Liver (tissue), 9 donors: ENCODE results near the gene C22orf23. TPM values are rescaled to one million over a fixed set of nuclear protein-coding genes. Genes with fewer than 3 reads are reported as not detected.

ENCODE experiments used
- DNase-seq: peaks from one replicate; pipeline ENCODE4 v3.0.0-alpha.2; 2017; ENCODE audit warnings: low spot score
- H3K27ac ChIP-seq, 2 donors: one replicate each; pipeline ENCODE4 v1.7.0; 2013; ENCODE audit warnings: inconsistent platforms in 2 of 2, low read length in 2 of 2, control low read depth in 1 of 2, low read depth in 1 of 2, mild to moderate bottlenecking in 1 of 2
- H3K27me3 ChIP-seq, 4 donors: one replicate each; pipeline versions ENCODE4 v1.6.1 to v1.7.0; 2013; ENCODE audit warnings: low read length in 3 of 4, inconsistent platforms in 1 of 4, mild to moderate bottlenecking in 1 of 4, moderate library complexity in 1 of 4; ENCODE audit not compliant: control insufficient read depth in 4 of 4, insufficient read depth in 4 of 4
- H3K36me3 ChIP-seq, 4 donors: one replicate each; pipeline versions ENCODE4 v1.6.1 to v1.7.0; 2013; ENCODE audit warnings: low read length in 3 of 4, mild to moderate bottlenecking in 3 of 4, low read depth in 1 of 4, moderate library complexity in 1 of 4; ENCODE audit not compliant: control insufficient read depth in 4 of 4, insufficient read depth in 3 of 4
- H3K4me1 ChIP-seq, 4 donors: one replicate each; pipeline versions ENCODE4 v1.6.1 to v1.7.0; 2013; ENCODE audit warnings: low read length in 3 of 4, mild to moderate bottlenecking in 3 of 4, moderate library complexity in 1 of 4; ENCODE audit not compliant: control insufficient read depth in 4 of 4, insufficient read depth in 4 of 4
- H3K4me3 ChIP-seq, 3 donors: one replicate each; pipeline versions ENCODE4 v1.6.1 to v1.7.0; 2013; ENCODE audit warnings: low read length in 3 of 3, control low read depth in 1 of 3, low read depth in 1 of 3, mild to moderate bottlenecking in 1 of 3
- H3K9ac ChIP-seq, 2 donors: one replicate each; pipeline ENCODE4 v1.7.0; 2013; ENCODE audit warnings: low read length in 2 of 2, mild to moderate bottlenecking in 2 of 2, moderate library complexity in 2 of 2, control low read depth in 1 of 2, low read depth in 1 of 2
- H3K9me3 ChIP-seq, 4 donors: one replicate each; pipeline versions ENCODE4 v1.6.1 to v1.7.0; 2013; ENCODE audit warnings: low read length in 3 of 4; ENCODE audit not compliant: control insufficient read depth in 4 of 4
- EGR1 ChIP-seq, 2 donors: IDR thresholded peaks; 2 replicates each; pipeline ENCODE4 v1.6.1; 2016 to 2018; ENCODE audit warnings: antibody characterized with exemption in 2 of 2, low read depth in 2 of 2
- FOXA1 ChIP-seq: IDR thresholded peaks from 2 replicates; pipeline ENCODE4 v1.6.1; 2016; ENCODE audit warnings: antibody characterized with exemption
- FOXA2 ChIP-seq: IDR thresholded peaks from 2 replicates; pipeline ENCODE4 v1.6.1; 2016; ENCODE audit warnings: antibody characterized with exemption
- GABPA ChIP-seq, 2 donors: IDR thresholded peaks in 1 of 2; conservative IDR thresholded peaks in 1 of 2; 2 replicates each; pipeline ENCODE4 v1.6.1; 2016; ENCODE audit warnings: antibody characterized with exemption in 2 of 2, mild to moderate bottlenecking in 1 of 2, moderate library complexity in 1 of 2
- HNF4A ChIP-seq, 2 donors: conservative IDR thresholded peaks; 2 replicates each; pipeline ENCODE4 v1.6.1; 2016; ENCODE audit warnings: antibody characterized with exemption in 2 of 2, mild to moderate bottlenecking in 2 of 2
- HNF4G ChIP-seq: IDR thresholded peaks from 2 replicates; pipeline ENCODE4 v1.6.1; 2016; ENCODE audit warnings: antibody characterized with exemption
- JUND ChIP-seq, 2 donors: IDR thresholded peaks; 2 replicates each; pipeline ENCODE4 v1.6.1; 2016; ENCODE audit warnings: antibody characterized with exemption in 2 of 2
- MAX ChIP-seq: IDR thresholded peaks from 2 replicates; pipeline ENCODE4 v1.6.1; 2016; ENCODE audit warnings: antibody characterized with exemption
- NR2F2 ChIP-seq: IDR thresholded peaks from 2 replicates; pipeline ENCODE4 v1.6.1; 2016; ENCODE audit warnings: antibody characterized with exemption
- RAD21 ChIP-seq, 2 donors: IDR thresholded peaks; 2 replicates each; pipeline ENCODE4 v1.6.1; 2016; ENCODE audit warnings: antibody characterized with exemption in 2 of 2, mild to moderate bottlenecking in 2 of 2
- RXRA ChIP-seq, 2 donors: IDR thresholded peaks; 2 replicates each; pipeline ENCODE4 v1.6.1; 2017 to 2018; ENCODE audit warnings: antibody characterized with exemption in 2 of 2, mild to moderate bottlenecking in 1 of 2
- SP1 ChIP-seq: IDR thresholded peaks from 2 replicates; pipeline ENCODE4 v1.6.1; 2018; ENCODE audit warnings: antibody characterized with exemption, mild to moderate bottlenecking
- TAF1 ChIP-seq: conservative IDR thresholded peaks from 2 replicates; pipeline ENCODE4 v1.6.1; 2016; ENCODE audit warnings: antibody characterized with exemption, mild to moderate bottlenecking
- YY1 ChIP-seq: IDR thresholded peaks from 2 replicates; pipeline ENCODE4 v1.6.1; 2016; ENCODE audit warnings: antibody characterized with exemption, mild to moderate bottlenecking
- ZBTB33 ChIP-seq: IDR thresholded peaks from 2 replicates; pipeline ENCODE4 v1.6.1; 2016; ENCODE audit warnings: antibody characterized with exemption
- WGBS: extraction: QIAGEN DNeasy Blood & Tissue Kit; methylation state at CpG from one replicate; pipeline ENCODE4 v1.1.7; 2013; 5-methylcytosine and 5-hydroxymethylcytosine counted together
- polyA plus RNA-seq, 2 donors: library from polyadenylated mRNA; stranded (reverse) in 1 of 2; unstranded in 1 of 2; fragments of 200-250 nt in 1 of 2; fragments of >200 nt in 1 of 2; fragmentation: Nextera tagmentation in 1 of 2; extraction: Ambion mirVana in 1 of 2; gene quantifications; one replicate each; pipeline versions ENCODE4 v1.2.1 to v1.2.3, GENCODE V29; 2013 to 2015
- total RNA-seq, 2 donors: library from RNA; depleted of rRNA; stranded (reverse); fragments of >200 nt; gene quantifications; one replicate each; pipeline ENCODE4 v1.2.3, GENCODE V29; 2014
- TF ChIP-seq, protein P1 (sequence below): IDR thresholded peaks from 2 replicates; pipeline ENCODE4 v1.6.1; 2016; ENCODE audit warnings: antibody characterized with exemption
- TF ChIP-seq, protein P2 (sequence below): fragments of 150-350 bp; IDR thresholded peaks from 2 replicates; pipeline ENCODE4 v1.5.1; 2017; ENCODE audit warnings: improper control_type of control experiment, low read depth, low read length; ENCODE audit not compliant: missing input control
- TF ChIP-seq, protein P3 (sequence below): IDR thresholded peaks from 2 replicates; pipeline ENCODE4 v1.6.1; 2016; ENCODE audit warnings: antibody characterized with exemption, mild to moderate bottlenecking
- donor health status: healthy.
- donor health status: healthy.
- donor health status: healthy.
- donor health status: healthy.
- donor health status: healthy.

C22orf23 gene
- total and polyA plus RNA-seq, 4 donors: 0.02 TPM; not detected in 3

- peak; percentile 31 for DNase-seq
- no peaks in the 10 kb centered on the region for H3K9me3 ChIP-seq
- WGBS: 94% methylated on average over 15 of the region's 15 CpGs
- no peak overlapping the region for H3K9ac ChIP-seq
- TF ChIP-seq GABPA (IDR thresholded peaks at IDR 0.05 in 1 of 2, conservative IDR thresholded peaks at IDR 0.05 in 1 of 2) (no peak), SP1 (no peak), NR2F2 (no peak), RXRA (IDR thresholded peaks at IDR 0.05) (no peak), ZBTB33 (no peak), TAF1 (no peak), FOXA2 (no peak), EGR1 (IDR thresholded peaks at IDR 0.05; ENCODE audit: low read depth in 2 of 2) (no peak), RAD21 (IDR thresholded peaks at IDR 0.05) (no peak), HNF4G (no peak), MAX (no peak), FOXA1 (no peak), HNF4A (conservative IDR thresholded peaks at IDR 0.05) (no peak), JUND (IDR thresholded peaks at IDR 0.05) (no peak)
- TF ChIP-seq, protein P1, sequence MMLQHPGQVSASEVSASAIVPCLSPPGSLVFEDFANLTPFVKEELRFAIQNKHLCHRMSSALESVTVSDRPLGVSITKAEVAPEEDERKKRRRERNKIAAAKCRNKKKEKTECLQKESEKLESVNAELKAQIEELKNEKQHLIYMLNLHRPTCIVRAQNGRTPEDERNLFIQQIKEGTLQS: no peak
- TF ChIP-seq, protein P2, sequence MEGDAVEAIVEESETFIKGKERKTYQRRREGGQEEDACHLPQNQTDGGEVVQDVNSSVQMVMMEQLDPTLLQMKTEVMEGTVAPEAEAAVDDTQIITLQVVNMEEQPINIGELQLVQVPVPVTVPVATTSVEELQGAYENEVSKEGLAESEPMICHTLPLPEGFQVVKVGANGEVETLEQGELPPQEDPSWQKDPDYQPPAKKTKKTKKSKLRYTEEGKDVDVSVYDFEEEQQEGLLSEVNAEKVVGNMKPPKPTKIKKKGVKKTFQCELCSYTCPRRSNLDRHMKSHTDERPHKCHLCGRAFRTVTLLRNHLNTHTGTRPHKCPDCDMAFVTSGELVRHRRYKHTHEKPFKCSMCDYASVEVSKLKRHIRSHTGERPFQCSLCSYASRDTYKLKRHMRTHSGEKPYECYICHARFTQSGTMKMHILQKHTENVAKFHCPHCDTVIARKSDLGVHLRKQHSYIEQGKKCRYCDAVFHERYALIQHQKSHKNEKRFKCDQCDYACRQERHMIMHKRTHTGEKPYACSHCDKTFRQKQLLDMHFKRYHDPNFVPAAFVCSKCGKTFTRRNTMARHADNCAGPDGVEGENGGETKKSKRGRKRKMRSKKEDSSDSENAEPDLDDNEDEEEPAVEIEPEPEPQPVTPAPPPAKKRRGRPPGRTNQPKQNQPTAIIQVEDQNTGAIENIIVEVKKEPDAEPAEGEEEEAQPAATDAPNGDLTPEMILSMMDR: no peak
- TF ChIP-seq, protein P3, sequence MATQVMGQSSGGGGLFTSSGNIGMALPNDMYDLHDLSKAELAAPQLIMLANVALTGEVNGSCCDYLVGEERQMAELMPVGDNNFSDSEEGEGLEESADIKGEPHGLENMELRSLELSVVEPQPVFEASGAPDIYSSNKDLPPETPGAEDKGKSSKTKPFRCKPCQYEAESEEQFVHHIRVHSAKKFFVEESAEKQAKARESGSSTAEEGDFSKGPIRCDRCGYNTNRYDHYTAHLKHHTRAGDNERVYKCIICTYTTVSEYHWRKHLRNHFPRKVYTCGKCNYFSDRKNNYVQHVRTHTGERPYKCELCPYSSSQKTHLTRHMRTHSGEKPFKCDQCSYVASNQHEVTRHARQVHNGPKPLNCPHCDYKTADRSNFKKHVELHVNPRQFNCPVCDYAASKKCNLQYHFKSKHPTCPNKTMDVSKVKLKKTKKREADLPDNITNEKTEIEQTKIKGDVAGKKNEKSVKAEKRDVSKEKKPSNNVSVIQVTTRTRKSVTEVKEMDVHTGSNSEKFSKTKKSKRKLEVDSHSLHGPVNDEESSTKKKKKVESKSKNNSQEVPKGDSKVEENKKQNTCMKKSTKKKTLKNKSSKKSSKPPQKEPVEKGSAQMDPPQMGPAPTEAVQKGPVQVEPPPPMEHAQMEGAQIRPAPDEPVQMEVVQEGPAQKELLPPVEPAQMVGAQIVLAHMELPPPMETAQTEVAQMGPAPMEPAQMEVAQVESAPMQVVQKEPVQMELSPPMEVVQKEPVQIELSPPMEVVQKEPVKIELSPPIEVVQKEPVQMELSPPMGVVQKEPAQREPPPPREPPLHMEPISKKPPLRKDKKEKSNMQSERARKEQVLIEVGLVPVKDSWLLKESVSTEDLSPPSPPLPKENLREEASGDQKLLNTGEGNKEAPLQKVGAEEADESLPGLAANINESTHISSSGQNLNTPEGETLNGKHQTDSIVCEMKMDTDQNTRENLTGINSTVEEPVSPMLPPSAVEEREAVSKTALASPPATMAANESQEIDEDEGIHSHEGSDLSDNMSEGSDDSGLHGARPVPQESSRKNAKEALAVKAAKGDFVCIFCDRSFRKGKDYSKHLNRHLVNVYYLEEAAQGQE: no peak
- no peak overlapping the region for H3K27ac ChIP-seq
- H3K27me3 ChIP-seq: no peaks in the 10 kb centered on the region
- peaks cover 5 to 32% (median 14%) of the 10 kb centered on the region in 4 donors for H3K36me3 ChIP-seq
- H3K4me3 ChIP-seq: no peak overlapping the region
- peaks cover 0 to 1% (median 0%) of the 10 kb centered on the region in 4 donors for H3K4me1 ChIP-seq
Observed at GRCh38 chr22:37925767-37926166, 27.6 kb downstream of the C22orf23 start.

GRCh38 chr22:37925330-37925729 is 28.1 kb downstream of the C22orf23 start:
- WGBS: 82% methylated on average over 3 of the region's 3 CpGs
- no peak for TF ChIP-seq YY1
- no peak for TF ChIP-seq TAF1
- TF ChIP-seq SP1: no peak
- no peak for TF ChIP-seq RAD21 (IDR thresholded peaks at IDR 0.05)
- no peak for TF ChIP-seq HNF4A (conservative IDR thresholded peaks at IDR 0.05)
- no peak for TF ChIP-seq JUND (IDR thresholded peaks at IDR 0.05)
- TF ChIP-seq HNF4G: no peak
- H3K27me3 ChIP-seq: no peaks in the 10 kb centered on the region
- H3K9ac ChIP-seq: no peak overlapping the region
- DNase-seq: peak; percentile 25
- H3K4me1 ChIP-seq: no peaks in the 10 kb centered on the region
- peaks cover 5 to 32% (median 14%) of the 10 kb centered on the region in 4 donors for H3K36me3 ChIP-seq
- no peak overlapping the region for H3K4me3 ChIP-seq
- no peak overlapping the region for H3K27ac ChIP-seq
- H3K9me3 ChIP-seq: no peaks in the 10 kb centered on the region
